GM19395 (cell line): ENCODE data around the gene ALCAM.
A peak's percentile ranks its signal among the peaks of the same experiment; 100 is the strongest.

Experiments
- ATAC-seq: cut with Tn5 transposase; IDR thresholded peaks from one replicate; pipeline ENCODE4 v1.9.1; 2021; ENCODE audit warnings: mild to moderate bottlenecking, moderate library complexity; ENCODE audit not compliant: unreplicated experiment

The ALCAM gene

GRCh38 chr3:105366326-105367062 lies at the start of gene ALCAM:
TSS of gene ALCAM (plus strand) at chr3:105366909.
- peak; percentile 51 for ATAC-seq

DNA sequence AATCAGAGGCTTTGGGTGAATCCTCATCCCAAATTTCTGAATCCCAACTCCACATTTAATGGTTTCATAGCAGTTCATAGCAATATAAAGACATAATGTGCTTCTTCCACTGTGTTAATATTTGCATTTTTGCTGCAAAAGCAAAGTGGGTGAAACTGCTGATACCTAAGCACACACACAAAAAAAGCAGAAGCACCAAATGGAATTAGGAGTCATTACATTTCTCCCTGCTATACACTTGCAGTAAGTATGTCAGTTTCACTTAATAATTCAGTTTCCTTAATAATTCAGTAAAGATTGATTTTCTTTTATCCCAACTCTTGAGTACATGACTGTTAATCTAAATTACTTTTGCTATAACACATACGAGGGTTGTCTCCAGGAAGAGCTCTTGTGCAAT lies 48.9 kb upstream of the ALCAM start:
- no peak for ATAC-seq

DNA sequence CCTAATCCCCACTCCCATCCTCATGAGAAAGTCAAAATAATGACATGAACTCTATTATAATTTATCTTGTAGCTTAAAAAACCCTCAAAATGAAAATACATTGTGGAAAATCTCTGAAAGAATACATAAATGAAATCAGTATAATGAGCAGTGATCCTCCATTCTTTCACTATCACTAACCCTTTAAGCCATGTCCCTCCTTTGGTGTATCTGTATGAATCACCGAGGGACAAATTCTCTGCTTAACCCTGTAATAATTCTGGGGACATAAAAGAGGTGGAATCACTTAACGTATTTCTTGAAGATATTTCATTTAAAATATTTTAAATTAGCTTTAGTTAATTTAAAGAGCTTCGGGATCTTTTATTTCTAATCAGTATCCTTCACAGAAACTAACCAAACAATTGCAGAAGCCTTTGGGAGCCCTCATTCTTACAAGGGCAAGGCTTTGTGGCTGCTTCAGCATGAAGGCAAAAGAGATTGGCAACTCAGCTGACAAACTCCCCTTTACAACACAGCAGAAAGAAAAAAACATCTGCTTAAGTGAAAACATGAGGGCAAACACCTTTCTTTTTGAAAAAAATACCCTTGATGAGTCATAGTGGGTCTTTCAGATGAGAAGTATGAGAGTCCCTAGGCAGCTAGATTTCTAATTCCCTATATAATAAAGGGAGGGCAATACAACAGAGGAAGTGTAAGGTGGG lies 44.0 kb upstream of the ALCAM start:
- peak; percentile 97 for ATAC-seq

DNA sequence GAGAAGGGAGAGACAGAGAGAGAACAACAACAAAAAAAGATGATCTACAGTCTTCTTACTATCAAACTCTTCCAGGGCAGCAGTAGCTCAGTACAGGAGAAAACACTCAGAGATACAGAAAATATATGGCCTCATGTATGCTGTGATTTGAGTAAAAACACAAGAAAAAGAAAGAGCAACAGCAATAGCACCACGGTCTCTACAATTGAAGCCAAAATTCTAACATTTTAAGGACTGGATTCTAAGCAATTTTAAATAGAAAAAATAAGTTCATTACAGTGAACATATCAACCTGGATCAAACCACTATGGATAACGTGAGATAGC lies 43.5 kb upstream of the ALCAM start:
- ATAC-seq: peak; percentile 56

DNA sequence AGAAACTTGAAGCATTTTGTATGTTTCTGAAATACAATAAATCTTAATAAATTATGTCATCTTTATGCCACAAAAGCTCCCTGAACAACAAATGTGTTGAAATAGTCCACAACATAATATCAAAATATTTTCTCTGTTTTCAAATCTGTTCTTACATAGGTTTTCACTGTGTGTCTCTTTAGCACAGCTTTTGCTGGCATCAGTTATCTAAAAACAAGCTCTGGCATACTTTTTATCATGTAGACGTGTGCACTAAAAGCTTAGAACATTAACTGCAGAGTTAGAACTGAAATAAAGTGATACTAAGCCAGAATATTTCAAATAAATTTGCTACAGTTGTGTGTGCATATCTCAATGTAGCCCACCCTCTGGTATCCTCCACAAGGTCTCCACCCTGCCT lies 41.8 kb upstream of the ALCAM start:
- no peak for ATAC-seq

GRCh38 chr3:105327662-105328337 lies 38.9 kb upstream of the ALCAM start:
- no peak for ATAC-seq

DNA sequence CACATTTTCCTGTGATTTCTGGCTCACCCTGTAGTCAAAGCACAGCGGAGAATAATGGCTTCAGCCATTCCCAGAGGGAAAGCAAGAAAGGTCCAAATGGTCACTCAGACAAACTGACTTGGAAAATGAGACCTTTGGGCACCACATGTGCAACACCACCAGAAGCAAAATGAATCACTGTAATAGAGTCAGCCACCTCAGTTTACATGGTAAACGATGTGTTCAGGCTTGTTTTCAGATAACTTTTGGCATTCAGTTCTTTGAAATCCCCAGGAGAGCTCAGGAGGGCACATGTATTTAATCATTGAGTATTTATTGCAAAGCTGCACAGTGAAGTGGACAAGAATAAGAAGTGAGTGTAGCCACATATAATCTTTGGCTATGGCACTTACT lies 38.4 kb upstream of the ALCAM start:
- no peak for ATAC-seq

DNA sequence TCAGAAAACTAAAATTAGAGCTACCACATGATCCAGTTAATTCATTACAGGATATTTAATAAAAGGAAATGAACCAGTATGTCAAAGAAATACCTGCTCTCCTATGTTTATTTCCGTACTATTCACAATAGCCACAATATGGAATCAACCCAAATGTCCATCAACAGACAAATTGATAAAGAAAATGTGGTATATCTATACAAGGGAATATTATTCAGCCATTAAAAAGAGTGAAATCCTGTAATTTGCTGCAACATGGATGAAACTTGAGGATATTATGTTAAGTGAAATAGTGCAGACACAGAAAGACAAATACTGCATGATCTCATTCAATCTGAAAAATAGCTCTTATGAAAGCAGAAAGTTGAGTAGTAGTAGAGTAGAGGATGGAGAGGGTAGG lies 33.7 kb upstream of the ALCAM start:
- ATAC-seq: no peak

- peak; percentile 87 for ATAC-seq
These were observed 32.4 kb upstream of the ALCAM start for GRCh38 chr3:105334138-105334882.

GRCh38 chr3:105339946-105340345 lies 26.8 kb upstream of the ALCAM start:
- no peak for ATAC-seq

DNA sequence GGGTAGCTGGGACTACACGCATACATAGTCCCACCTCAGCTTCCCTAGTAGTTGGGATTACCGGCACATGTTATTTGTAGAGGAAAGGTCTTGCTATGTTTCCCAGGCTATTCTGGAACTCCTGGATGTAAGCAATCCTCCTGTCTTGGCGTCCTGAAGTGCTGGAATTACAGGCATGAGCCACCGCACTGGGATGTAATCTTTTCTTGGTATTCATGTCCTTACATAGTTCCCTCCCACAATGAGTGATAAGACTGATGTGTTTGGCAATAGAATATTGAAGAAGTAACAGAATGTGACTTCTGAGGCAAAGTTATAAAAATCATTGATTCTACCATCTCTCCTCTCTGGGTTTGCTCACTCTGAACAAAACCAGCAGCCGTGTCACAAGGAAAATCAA lies 22.7 kb upstream of the ALCAM start:
- ATAC-seq: no peak

DNA sequence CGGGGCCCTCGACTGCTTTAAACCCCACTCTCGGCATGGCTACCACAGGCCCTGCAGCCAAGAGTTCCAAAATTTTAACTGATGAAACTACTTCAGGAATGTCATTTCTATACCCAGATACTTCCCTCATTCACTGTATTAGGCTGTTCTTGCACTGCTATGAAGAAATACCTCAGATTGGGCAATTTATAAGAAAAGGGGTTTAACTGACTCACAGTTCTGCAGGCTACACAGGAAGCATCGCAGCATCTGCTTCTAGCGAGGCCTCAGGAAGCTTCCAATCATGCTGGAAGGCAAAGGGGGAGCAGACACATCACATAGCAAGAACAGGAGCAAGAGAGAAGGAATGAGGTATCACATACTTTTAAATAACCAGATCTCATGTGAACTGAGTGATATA lies 21.6 kb upstream of the ALCAM start:
- ATAC-seq: no peak

DNA sequence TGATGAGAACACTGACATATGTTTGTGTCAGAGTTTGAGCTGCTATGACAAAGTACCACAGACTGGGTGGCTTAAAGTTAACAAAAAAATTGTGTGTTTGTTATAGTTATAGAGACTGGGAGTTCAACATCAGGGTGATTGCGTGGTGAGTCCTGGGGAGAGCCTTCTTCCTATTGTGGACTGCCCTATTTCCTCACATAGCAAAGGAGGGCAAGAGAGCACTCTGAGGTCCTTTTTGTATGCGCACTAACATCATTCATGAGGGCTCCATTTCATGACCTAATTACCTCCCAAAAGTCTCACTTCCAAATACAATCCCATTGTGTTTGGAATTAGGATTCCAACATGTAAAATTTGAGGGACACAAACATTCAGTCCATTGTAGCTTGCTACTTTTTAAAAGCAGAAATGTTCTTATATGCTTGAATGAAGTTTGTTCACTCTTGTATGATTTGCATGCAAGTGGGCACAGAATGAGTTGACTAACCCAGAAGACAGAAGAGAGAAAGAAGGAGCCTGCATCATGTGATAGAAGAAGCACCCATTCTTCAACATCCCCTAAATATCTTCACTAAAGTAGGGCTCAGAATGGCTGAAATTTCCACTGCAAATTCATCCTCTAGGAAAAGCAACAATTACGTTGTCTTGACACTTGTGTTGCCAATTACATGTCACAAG lies 18.9 kb upstream of the ALCAM start:
- peak; percentile 78 for ATAC-seq

- ATAC-seq: no peak
These were observed 18.4 kb upstream of the ALCAM start for GRCh38 chr3:105348307-105348706.

GRCh38 chr3:105349684-105350387 lies 16.9 kb upstream of the ALCAM start:
- no peak for ATAC-seq

DNA sequence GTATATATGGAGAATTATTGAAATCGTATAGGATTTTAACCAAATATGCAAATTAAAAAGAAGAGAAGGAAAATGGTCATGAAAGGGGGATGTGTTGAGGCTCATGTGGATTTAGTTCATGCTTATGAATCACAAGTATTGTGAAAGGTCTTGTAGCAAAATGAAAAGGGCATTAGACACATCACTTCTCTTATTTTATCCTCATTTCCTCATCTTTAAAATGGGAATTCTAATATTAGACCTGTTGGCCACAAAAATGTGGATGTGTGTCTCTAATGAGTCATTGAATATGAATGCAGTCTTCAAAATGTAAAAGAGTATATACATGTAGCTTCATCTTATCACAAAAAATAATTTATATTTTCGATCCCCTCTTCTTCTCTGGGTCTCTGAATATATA lies 14.9 kb upstream of the ALCAM start:
- ATAC-seq: no peak

GRCh38 chr3:105352976-105353375 lies 13.7 kb upstream of the ALCAM start:
- ATAC-seq: no peak

- peak; percentile 49 for ATAC-seq
These were observed 13.1 kb upstream of the ALCAM start for GRCh38 chr3:105353485-105354161.

DNA sequence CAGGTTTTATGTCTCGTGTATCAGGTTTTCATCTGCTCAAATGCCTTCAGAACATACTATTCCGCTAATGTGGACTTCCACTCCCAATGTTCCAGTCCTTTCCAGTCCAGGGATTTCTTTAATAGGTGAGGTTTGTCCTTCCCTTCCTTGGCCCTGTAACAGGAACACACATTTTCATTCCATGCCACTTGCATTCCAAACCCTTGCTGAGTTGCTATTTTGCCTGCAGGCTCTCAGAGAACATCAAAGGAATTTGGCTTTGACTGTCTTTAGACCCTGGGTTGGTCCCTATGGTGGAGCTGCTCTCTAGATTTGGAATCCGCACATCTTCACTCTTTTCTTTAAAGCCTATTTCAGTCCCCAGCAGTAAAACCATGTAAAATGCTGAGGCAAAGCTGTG lies 12.3 kb upstream of the ALCAM start:
- ATAC-seq: no peak
